ENCODE results near the gene PPT2.

GRCh38 chr6:32187009-32187709, 33.2 kb downstream of the PPT2 start:
- no peak for TF ChIP-seq CTCF (IDR thresholded peaks at IDR 0.05)
- TF ChIP-seq POLR2A (IDR thresholded peaks at IDR 0.05), result no peak
